Upper lobe of left lung (tissue), 4 donors: Measurements from ENCODE around the gene PRKAR2B.

Experiments used
- CTCF ChIP-seq, 6 experiments: fragments of 450-650 bp in 4 of 6; fragments of 200-600 bp in 2 of 6; sonication (generic) in 2 of 6; IDR thresholded peaks; one replicate each; pipeline ENCODE4 v1.5.1; 2016 to 2019; ENCODE audit warnings: antibody characterized with exemption in 6 of 6
- POLR2A ChIP-seq, 4 donors: fragments of 450-650 bp; IDR thresholded peaks; one replicate each; pipeline ENCODE4 v1.5.1; 2016 to 2017; ENCODE audit warnings: antibody characterized with exemption in 4 of 4, mild to moderate bottlenecking in 2 of 4

GRCh38 chr7:107157091-107157490 lies 112.6 kb downstream of the PRKAR2B start:
- TF ChIP-seq CTCF (IDR thresholded peaks at IDR 0.05) (no peak), POLR2A (IDR thresholded peaks at IDR 0.05) (no peak)
